K562 (cell line): ENCODE results near the gene IGFALS. TPM values are rescaled to one million over a fixed set of nuclear protein-coding genes. Genes with fewer than 3 reads are reported as not detected.

ENCODE experiments used
- CSDE1 ChIP-seq, 2 experiments: fragments of 450-650 bp; IDR thresholded peaks; 2 replicates each; pipeline ENCODE4 v1.6.1; 2016; ENCODE audit warnings: mild to moderate bottlenecking in 1 of 2
- HMG20B ChIP-seq: fragments of 250-450 bp; sonication (Bioruptor Pico); IDR thresholded peaks from 2 replicates; pipeline ENCODE4 v1.5.0; 2021; ENCODE audit warnings: mild to moderate bottlenecking
- KLF10 ChIP-seq: fragments of 250-450 bp; sonication (Bioruptor Pico); IDR thresholded peaks from 2 replicates; pipeline ENCODE4 v1.6.1; 2021; ENCODE audit warnings: matching md5 sums
- MXI1 ChIP-seq: IDR thresholded peaks from 2 replicates; pipeline ENCODE4 v1.6.1; 2011; ENCODE audit warnings: low read depth, mild to moderate bottlenecking, improper control_type of control experiment, low read length
- SAFB2 ChIP-seq: fragments of 200-400 bp; formaldehyde crosslinking; IDR thresholded peaks from 2 replicates; pipeline ENCODE4 v1.6.1; 2018; ENCODE audit warnings: borderline replicate concordance, low read length, low read depth, moderate library complexity; ENCODE audit not compliant: severe bottlenecking
- TAF15 ChIP-seq: fragments of 200-400 bp; formaldehyde crosslinking; IDR thresholded peaks from 2 replicates; pipeline ENCODE4 v1.6.1; 2017; ENCODE audit warnings: mild to moderate bottlenecking, low read depth, low read length, moderate library complexity
- XRCC3 ChIP-seq: fragments of 450-650 bp; IDR thresholded peaks from 2 replicates; pipeline ENCODE4 v1.6.1; 2017; ENCODE audit warnings: mild to moderate bottlenecking, moderate library complexity
- polyA plus RNA-seq, 8 experiments: library from polyadenylated mRNA; depleted of rRNA in 4 of 8; stranded (reverse) in 5 of 8; unstranded in 3 of 8; fragments of >200 nt; fragmentation: Nextera tagmentation in 2 of 8; fragmentation: Illumina TruSeq in 1 of 8; extraction: Ambion mirVana in 2 of 8; extraction: Trizol in 1 of 8; gene quantifications; 2 replicates each; pipeline versions ENCODE4 v1.2.1 to v1.2.3, GENCODE V29; 2011 to 2014; ENCODE audit warnings: inconsistent platforms in 1 of 8, missing spikeins in 1 of 8
- total RNA-seq, 7 experiments: library from RNA; depleted of rRNA in 6 of 7; stranded (reverse); fragments of >200 nt in 6 of 7; fragmentation: Illumina TruSeq in 2 of 7; extraction: Trizol in 2 of 7; gene quantifications; 2 replicates each; pipeline versions ENCODE4 v1.2.1 to v1.2.3, GENCODE V29; 2011 to 2021; ENCODE audit warnings: low replicate concordance in 1 of 7
- TF ChIP-seq, protein P1 (sequence below): fragments of 450-650 bp; IDR thresholded peaks from 2 replicates; pipeline ENCODE4 v1.6.1; 2017; ENCODE audit warnings: antibody characterized with exemption, mild to moderate bottlenecking
- TF ChIP-seq, protein P2 (sequence below): fragments of 200-600 bp; sonication (generic); IDR thresholded peaks from one replicate; pipeline ENCODE4 v1.6.1; 2012; ENCODE audit warnings: mild to moderate bottlenecking, low read depth, low read length, inconsistent platforms

Gene IGFALS
- total and polyA plus RNA-seq, 9 of the 15 experiments (the other 6 are each of a cell fraction or from before 2014, with no cell fraction given) = not detected

GRCh38 chr16:1772908-1773702, 20.4 kb downstream of the IGFALS start, which contains the start of gene MRPS34 (continued):
- TF ChIP-seq, protein P1, sequence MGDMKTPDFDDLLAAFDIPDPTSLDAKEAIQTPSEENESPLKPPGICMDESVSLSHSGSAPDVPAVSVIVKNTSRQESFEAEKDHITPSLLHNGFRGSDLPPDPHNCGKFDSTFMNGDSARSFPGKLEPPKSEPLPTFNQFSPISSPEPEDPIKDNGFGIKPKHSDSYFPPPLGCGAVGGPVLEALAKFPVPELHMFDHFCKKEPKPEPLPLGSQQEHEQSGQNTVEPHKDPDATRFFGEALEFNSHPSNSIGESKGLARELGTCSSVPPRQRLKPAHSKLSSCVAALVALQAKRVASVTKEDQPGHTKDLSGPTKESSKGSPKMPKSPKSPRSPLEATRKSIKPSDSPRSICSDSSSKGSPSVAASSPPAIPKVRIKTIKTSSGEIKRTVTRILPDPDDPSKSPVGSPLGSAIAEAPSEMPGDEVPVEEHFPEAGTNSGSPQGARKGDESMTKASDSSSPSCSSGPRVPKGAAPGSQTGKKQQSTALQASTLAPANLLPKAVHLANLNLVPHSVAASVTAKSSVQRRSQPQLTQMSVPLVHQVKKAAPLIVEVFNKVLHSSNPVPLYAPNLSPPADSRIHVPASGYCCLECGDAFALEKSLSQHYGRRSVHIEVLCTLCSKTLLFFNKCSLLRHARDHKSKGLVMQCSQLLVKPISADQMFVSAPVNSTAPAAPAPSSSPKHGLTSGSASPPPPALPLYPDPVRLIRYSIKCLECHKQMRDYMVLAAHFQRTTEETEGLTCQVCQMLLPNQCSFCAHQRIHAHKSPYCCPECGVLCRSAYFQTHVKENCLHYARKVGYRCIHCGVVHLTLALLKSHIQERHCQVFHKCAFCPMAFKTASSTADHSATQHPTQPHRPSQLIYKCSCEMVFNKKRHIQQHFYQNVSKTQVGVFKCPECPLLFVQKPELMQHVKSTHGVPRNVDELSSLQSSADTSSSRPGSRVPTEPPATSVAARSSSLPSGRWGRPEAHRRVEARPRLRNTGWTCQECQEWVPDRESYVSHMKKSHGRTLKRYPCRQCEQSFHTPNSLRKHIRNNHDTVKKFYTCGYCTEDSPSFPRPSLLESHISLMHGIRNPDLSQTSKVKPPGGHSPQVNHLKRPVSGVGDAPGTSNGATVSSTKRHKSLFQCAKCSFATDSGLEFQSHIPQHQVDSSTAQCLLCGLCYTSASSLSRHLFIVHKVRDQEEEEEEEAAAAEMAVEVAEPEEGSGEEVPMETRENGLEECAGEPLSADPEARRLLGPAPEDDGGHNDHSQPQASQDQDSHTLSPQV = no peak
- TF ChIP-seq KLF10 (CRISPR knock-in tag) (no peak), XRCC3 (no peak), HMG20B (CRISPR knock-in tag) (no peak), CSDE1 (IDR thresholded peaks at IDR 0.05) (no peak; a peak in 1 of 4 replicates), TAF15 (no peak), MXI1 (peak; percentile 39; the same call in 1 of the 2 replicates), SAFB2 (no peak)
- TF ChIP-seq, protein P2, sequence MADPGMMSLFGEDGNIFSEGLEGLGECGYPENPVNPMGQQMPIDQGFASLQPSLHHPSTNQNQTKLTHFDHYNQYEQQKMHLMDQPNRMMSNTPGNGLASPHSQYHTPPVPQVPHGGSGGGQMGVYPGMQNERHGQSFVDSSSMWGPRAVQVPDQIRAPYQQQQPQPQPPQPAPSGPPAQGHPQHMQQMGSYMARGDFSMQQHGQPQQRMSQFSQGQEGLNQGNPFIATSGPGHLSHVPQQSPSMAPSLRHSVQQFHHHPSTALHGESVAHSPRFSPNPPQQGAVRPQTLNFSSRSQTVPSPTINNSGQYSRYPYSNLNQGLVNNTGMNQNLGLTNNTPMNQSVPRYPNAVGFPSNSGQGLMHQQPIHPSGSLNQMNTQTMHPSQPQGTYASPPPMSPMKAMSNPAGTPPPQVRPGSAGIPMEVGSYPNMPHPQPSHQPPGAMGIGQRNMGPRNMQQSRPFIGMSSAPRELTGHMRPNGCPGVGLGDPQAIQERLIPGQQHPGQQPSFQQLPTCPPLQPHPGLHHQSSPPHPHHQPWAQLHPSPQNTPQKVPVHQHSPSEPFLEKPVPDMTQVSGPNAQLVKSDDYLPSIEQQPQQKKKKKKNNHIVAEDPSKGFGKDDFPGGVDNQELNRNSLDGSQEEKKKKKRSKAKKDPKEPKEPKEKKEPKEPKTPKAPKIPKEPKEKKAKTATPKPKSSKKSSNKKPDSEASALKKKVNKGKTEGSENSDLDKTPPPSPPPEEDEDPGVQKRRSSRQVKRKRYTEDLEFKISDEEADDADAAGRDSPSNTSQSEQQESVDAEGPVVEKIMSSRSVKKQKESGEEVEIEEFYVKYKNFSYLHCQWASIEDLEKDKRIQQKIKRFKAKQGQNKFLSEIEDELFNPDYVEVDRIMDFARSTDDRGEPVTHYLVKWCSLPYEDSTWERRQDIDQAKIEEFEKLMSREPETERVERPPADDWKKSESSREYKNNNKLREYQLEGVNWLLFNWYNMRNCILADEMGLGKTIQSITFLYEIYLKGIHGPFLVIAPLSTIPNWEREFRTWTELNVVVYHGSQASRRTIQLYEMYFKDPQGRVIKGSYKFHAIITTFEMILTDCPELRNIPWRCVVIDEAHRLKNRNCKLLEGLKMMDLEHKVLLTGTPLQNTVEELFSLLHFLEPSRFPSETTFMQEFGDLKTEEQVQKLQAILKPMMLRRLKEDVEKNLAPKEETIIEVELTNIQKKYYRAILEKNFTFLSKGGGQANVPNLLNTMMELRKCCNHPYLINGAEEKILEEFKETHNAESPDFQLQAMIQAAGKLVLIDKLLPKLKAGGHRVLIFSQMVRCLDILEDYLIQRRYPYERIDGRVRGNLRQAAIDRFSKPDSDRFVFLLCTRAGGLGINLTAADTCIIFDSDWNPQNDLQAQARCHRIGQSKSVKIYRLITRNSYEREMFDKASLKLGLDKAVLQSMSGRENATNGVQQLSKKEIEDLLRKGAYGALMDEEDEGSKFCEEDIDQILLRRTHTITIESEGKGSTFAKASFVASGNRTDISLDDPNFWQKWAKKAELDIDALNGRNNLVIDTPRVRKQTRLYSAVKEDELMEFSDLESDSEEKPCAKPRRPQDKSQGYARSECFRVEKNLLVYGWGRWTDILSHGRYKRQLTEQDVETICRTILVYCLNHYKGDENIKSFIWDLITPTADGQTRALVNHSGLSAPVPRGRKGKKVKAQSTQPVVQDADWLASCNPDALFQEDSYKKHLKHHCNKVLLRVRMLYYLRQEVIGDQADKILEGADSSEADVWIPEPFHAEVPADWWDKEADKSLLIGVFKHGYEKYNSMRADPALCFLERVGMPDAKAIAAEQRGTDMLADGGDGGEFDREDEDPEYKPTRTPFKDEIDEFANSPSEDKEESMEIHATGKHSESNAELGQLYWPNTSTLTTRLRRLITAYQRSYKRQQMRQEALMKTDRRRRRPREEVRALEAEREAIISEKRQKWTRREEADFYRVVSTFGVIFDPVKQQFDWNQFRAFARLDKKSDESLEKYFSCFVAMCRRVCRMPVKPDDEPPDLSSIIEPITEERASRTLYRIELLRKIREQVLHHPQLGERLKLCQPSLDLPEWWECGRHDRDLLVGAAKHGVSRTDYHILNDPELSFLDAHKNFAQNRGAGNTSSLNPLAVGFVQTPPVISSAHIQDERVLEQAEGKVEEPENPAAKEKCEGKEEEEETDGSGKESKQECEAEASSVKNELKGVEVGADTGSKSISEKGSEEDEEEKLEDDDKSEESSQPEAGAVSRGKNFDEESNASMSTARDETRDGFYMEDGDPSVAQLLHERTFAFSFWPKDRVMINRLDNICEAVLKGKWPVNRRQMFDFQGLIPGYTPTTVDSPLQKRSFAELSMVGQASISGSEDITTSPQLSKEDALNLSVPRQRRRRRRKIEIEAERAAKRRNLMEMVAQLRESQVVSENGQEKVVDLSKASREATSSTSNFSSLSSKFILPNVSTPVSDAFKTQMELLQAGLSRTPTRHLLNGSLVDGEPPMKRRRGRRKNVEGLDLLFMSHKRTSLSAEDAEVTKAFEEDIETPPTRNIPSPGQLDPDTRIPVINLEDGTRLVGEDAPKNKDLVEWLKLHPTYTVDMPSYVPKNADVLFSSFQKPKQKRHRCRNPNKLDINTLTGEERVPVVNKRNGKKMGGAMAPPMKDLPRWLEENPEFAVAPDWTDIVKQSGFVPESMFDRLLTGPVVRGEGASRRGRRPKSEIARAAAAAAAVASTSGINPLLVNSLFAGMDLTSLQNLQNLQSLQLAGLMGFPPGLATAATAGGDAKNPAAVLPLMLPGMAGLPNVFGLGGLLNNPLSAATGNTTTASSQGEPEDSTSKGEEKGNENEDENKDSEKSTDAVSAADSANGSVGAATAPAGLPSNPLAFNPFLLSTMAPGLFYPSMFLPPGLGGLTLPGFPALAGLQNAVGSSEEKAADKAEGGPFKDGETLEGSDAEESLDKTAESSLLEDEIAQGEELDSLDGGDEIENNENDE = no peak
